H1 (cell line): Measurements from ENCODE around the gene DNAJB13. TPM values are rescaled to one million over a fixed set of nuclear protein-coding genes. Genes with fewer than 3 reads are reported as not detected.
A peak's percentile ranks its signal among the peaks of the same experiment; 100 is the strongest.

Source experiments
- CTCF ChIA-PET: fragments of 300-600 bp; sonication (Branson Sonifier 250); formaldehyde crosslinking; loops from one replicate; lab custom pipeline; 2021; ENCODE audit not compliant: partially characterized antibody; lab: Charles Lee
- POLR2A ChIA-PET: fragments of 300-600 bp; sonication (Branson Sonifier 250); formaldehyde crosslinking; loops from one replicate; lab custom pipeline; 2021; ENCODE audit warnings: inconsistent platforms; ENCODE audit not compliant: partially characterized antibody; lab: Charles Lee
- DNase-seq, 2 experiments: peaks; one replicate each; pipeline versions ENCODE4 v3.0.0 to v3.0.0-alpha.2; 2010 to 2022; ENCODE audit warnings: low spot score in 2 of 2, low read depth in 1 of 2, mixed read lengths in 1 of 2
- FAIRE-seq: peaks from 2 replicates; lab custom pipeline; 2011; peaks lifted over from hg19 to GRCh38; lab: Jason Lieb, UNC
- H2AFZ ChIP-seq: 2 replicates; pipeline ENCODE4 v1.8.1; 2012; ENCODE audit warnings: low read length, inconsistent platforms
- H2AK5ac ChIP-seq: 2 replicates; pipeline ENCODE4 v1.6.1; 2013; ENCODE audit warnings: low read depth, low read length
- H2BK120ac ChIP-seq: replicated peaks from 2 replicates; pipeline ENCODE3; 2013; ENCODE audit warnings: low read depth, low read length, inconsistent platforms
- H2BK12ac ChIP-seq: 2 replicates; pipeline ENCODE4 v1.6.1; 2013; ENCODE audit warnings: low read depth, low read length
- H2BK15ac ChIP-seq: 2 replicates; pipeline ENCODE4 v1.6.1; 2013; ENCODE audit warnings: low read length
- H2BK20ac ChIP-seq: 2 replicates; pipeline ENCODE4 v1.6.1; 2013; ENCODE audit warnings: low read length
- H2BK5ac ChIP-seq: 2 replicates; pipeline ENCODE4 v1.6.1; 2013; ENCODE audit warnings: low read depth, low read length
- H3K14ac ChIP-seq: 2 replicates; pipeline ENCODE4 v1.6.1; 2013; ENCODE audit warnings: inconsistent platforms; ENCODE audit not compliant: insufficient read length
- H3K18ac ChIP-seq: 2 replicates; pipeline ENCODE4 v1.6.1; 2013; ENCODE audit warnings: low read length; ENCODE audit errors: extremely low read depth
- H3K23ac ChIP-seq: 2 replicates; pipeline ENCODE4 v1.6.1; 2013; ENCODE audit warnings: inconsistent platforms; ENCODE audit not compliant: insufficient read length
- H3K23me2 ChIP-seq: 2 replicates; pipeline ENCODE4 v1.6.1; 2013; ENCODE audit warnings: low read depth, low read length
- H3K27ac ChIP-seq: 2 replicates; pipeline ENCODE4 v1.6.1; 2011; ENCODE audit warnings: low read depth, low read length, inconsistent platforms
- H3K27me3 ChIP-seq, 4 experiments: replicated peaks in 1 of 4; 1 replicate in 1 of 4; 2 replicates in 3 of 4; pipeline versions ENCODE4 v1.6.1 to v1.8.1; 2011 to 2013; ENCODE audit warnings: low read length in 3 of 4, mild to moderate bottlenecking in 3 of 4, inconsistent platforms in 2 of 4, mixed read lengths in 2 of 4, moderate library complexity in 1 of 4; ENCODE audit not compliant: control insufficient read depth in 3 of 4, insufficient read depth in 3 of 4; ENCODE audit errors: extremely low read depth in 1 of 4
- H3K36me3 ChIP-seq, 4 experiments: 2 replicates each; pipeline versions ENCODE4 v1.6.1 to v1.8.1; 2011 to 2013; ENCODE audit warnings: mild to moderate bottlenecking in 4 of 4, low read length in 3 of 4, moderate library complexity in 2 of 4, control low read depth in 1 of 4, inconsistent platforms in 1 of 4; ENCODE audit not compliant: insufficient read depth in 4 of 4, control insufficient read depth in 2 of 4
- H3K4ac ChIP-seq: replicated peaks from 2 replicates; pipeline ENCODE3; 2013; ENCODE audit warnings: low read length, low read depth, mixed read lengths, inconsistent platforms; ENCODE audit not compliant: insufficient read length
- H3K4me1 ChIP-seq, 4 experiments: replicated peaks in 1 of 4; 1 replicate in 1 of 4; 2 replicates in 3 of 4; pipeline versions ENCODE4 v1.6.1 to v1.8.1; 2011 to 2013; ENCODE audit warnings: low read length in 3 of 4, inconsistent platforms in 2 of 4, mixed read lengths in 1 of 4; ENCODE audit not compliant: insufficient read depth in 4 of 4, control insufficient read depth in 3 of 4
- H3K4me2 ChIP-seq, 2 experiments: 2 replicates each; pipeline versions ENCODE4 v1.6.1 to v1.8.1; 2011 to 2013; ENCODE audit warnings: low read depth in 2 of 2, low read length in 2 of 2, control low read depth in 1 of 2, inconsistent platforms in 1 of 2, mild to moderate bottlenecking in 1 of 2; ENCODE audit not compliant: insufficient read depth in 1 of 2
- H3K4me3 ChIP-seq, 4 experiments: fragments of 200-600, 300-600 bp in 1 of 4; sonication (generic), shearing (Covaris generic), sonication (Bioruptor Twin) in 1 of 4; 2 replicates each; pipeline versions ENCODE4 v1.5.1 to v1.8.1; 2011 to 2016; ENCODE audit warnings: low read length in 4 of 4, low read depth in 3 of 4, control low read depth in 2 of 4, inconsistent platforms in 2 of 4, mild to moderate bottlenecking in 2 of 4, mixed read lengths in 1 of 4, moderate library complexity in 1 of 4; ENCODE audit not compliant: insufficient read depth in 2 of 4; ENCODE audit errors: extremely low read depth in 1 of 4
- H3K56ac ChIP-seq: replicated peaks from 2 replicates; pipeline ENCODE3; 2013; ENCODE audit warnings: low read depth, mild to moderate bottlenecking, mixed read lengths, low read length, inconsistent platforms; ENCODE audit not compliant: insufficient read length
- H3K79me1 ChIP-seq: 2 replicates; pipeline ENCODE4 v1.6.1; 2013; ENCODE audit warnings: low read depth, low read length, control low read depth
- H3K79me2 ChIP-seq, 2 experiments: 2 replicates each; pipeline versions ENCODE4 v1.6.1 to v1.8.1; 2012 to 2013; ENCODE audit warnings: low read length in 2 of 2, mild to moderate bottlenecking in 2 of 2, inconsistent platforms in 1 of 2; ENCODE audit not compliant: insufficient read depth in 2 of 2, control insufficient read depth in 1 of 2
- H3K9ac ChIP-seq, 4 experiments: replicated peaks in 1 of 4; 1 replicate in 1 of 4; 2 replicates in 3 of 4; pipeline versions ENCODE4 v1.6.1 to v1.8.1; 2011 to 2013; ENCODE audit warnings: low read depth in 3 of 4, low read length in 3 of 4, control low read depth in 2 of 4, mild to moderate bottlenecking in 2 of 4, moderate library complexity in 2 of 4, inconsistent platforms in 1 of 4; ENCODE audit errors: extremely low read depth in 1 of 4
- H3K9me3 ChIP-seq, 2 experiments: 2 replicates each; pipeline versions ENCODE4 v1.6.1 to v1.8.1; 2012 to 2013; ENCODE audit warnings: mild to moderate bottlenecking in 2 of 2, moderate library complexity in 2 of 2, control low read depth in 1 of 2, inconsistent platforms in 1 of 2, low read depth in 1 of 2, low read length in 1 of 2, mixed read lengths in 1 of 2; ENCODE audit not compliant: insufficient read depth in 2 of 2
- H4K20me1 ChIP-seq, 2 experiments: replicated peaks in 1 of 2; 2 replicates each; pipeline versions ENCODE3 to v1.8.1; 2011 to 2013; ENCODE audit warnings: inconsistent platforms in 2 of 2, low read length in 2 of 2, mild to moderate bottlenecking in 1 of 2; ENCODE audit not compliant: insufficient read depth in 2 of 2, control insufficient read depth in 1 of 2
- H4K5ac ChIP-seq: 2 replicates; pipeline ENCODE4 v1.6.1; 2013; ENCODE audit warnings: low read length, low read depth, mixed read lengths, inconsistent platforms; ENCODE audit not compliant: insufficient read length
- H4K8ac ChIP-seq: 2 replicates; pipeline ENCODE4 v1.8.0; 2013; ENCODE audit warnings: mild to moderate bottlenecking, moderate library complexity, low read length, inconsistent platforms; ENCODE audit not compliant: insufficient read depth; ENCODE audit errors: extremely low read depth
- H4K91ac ChIP-seq: replicated peaks from 2 replicates; pipeline ENCODE3; 2013; ENCODE audit warnings: low read length, mixed read lengths, inconsistent platforms; ENCODE audit not compliant: insufficient read length
- PHF8 ChIP-seq: fragments of 200-600 bp; sonication (generic); conservative IDR thresholded peaks from 2 replicates; pipeline ENCODE4 v1.7.1; 2012; ENCODE audit warnings: low read depth, mild to moderate bottlenecking, inconsistent platforms, low read length, moderate library complexity
- RFX5 ChIP-seq: IDR thresholded peaks from 2 replicates; pipeline ENCODE4 v1.6.1; 2011; ENCODE audit warnings: low read depth, low read length, improper control_type of control experiment, borderline replicate concordance
- USF2 ChIP-seq: IDR thresholded peaks from 2 replicates; pipeline ENCODE4 v1.6.1; 2011; ENCODE audit warnings: low read length, improper control_type of control experiment
- WGBS, 2 experiments: shearing (Covaris generic) in 1 of 2; methylation state at CpG; one replicate each; pipeline versions ENCODE4 v1.1.6 to v1.1.7; 2013 to 2015; ENCODE audit warnings: low lambda C conversion rate in 2 of 2, mixed read lengths in 2 of 2, inconsistent platforms in 1 of 2, low coverage in 1 of 2, missing lambda C conversion rate in 1 of 2; ENCODE audit not compliant: insufficient replicate concordance in 2 of 2, insufficient coverage in 1 of 2, insufficient read length in 1 of 2; ENCODE audit errors: extremely low coverage in 1 of 2, missing lambda C conversion rate in 1 of 2; 5-methylcytosine and 5-hydroxymethylcytosine counted together
- polyA plus RNA-seq, 7 experiments: library from polyadenylated mRNA; depleted of rRNA in 3 of 7; stranded (reverse) in 5 of 7; unstranded in 2 of 7; fragments of >200 nt in 5 of 7; fragments of 200-250 nt in 2 of 7; gene quantifications; 1 replicate in 5 of 7; 2 replicates in 1 of 7; 4 replicates in 1 of 7; pipeline versions ENCODE4 v1.2.1 to v1.2.3, GENCODE V29; 2011 to 2013; ENCODE audit warnings: missing spikeins in 2 of 7, mixed read lengths in 2 of 7
- total RNA-seq: library from RNA; stranded (reverse); fragmentation: NEBNext Ultra II Directional; extraction: Animal tissue kit (Norgen Biotek cat#: 25700); gene quantifications from 2 replicates; pipeline ENCODE4 v1.2.1, GENCODE V29; 2021
- TF ChIP-seq, protein P1 (sequence below): IDR thresholded peaks from 2 replicates; pipeline ENCODE4 v1.6.1; 2012; ENCODE audit warnings: inconsistent platforms
- TF ChIP-seq, protein P2 (sequence below): IDR thresholded peaks from 2 replicates; pipeline ENCODE4 v1.6.1; 2012; ENCODE audit warnings: low read length, inconsistent platforms

The DNAJB13 gene
- total and polyA plus RNA-seq, 2 of the 8 experiments (the other 6 are each of a cell fraction or from before 2014, with no cell fraction given): 0.27 TPM; not detected in 1

DNA sequence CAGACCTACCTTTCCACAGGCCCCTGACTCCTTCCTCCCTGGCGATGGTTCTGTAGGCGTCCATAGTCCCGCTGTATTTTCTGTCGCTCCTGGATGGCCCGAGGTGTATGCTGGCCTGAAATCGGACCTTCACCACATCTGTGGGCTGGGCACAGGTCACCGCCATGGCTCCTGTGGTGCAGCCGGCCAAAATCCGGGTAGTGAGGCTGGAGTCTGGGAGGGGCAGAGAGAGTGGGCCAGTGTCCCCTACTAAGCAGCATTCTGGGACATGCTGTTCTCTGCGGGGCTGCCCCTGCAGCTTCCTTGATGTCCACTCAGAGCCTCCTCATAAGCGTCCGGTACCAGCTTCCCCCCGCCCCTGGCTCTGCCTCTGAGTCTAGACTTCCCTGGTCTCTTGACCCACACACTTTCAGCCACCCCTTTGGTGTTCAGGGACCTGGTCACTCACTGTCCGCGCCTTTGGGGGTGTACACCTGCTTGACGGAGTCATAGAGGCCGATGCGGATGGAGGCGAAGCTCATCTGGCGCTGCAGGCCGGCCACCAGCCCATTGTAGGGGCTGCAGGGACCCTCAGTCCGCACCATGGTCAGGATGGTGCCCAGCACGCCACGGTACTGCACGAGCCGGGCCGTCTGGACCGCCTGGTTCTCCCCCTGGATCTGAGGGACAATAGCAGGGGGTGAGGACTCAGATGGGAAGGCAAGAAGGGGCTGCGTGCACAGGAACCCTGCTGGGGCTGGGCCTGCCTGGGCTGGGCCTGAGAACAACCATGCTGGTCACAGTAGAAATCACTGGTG lies 55.1 kb downstream of the DNAJB13 start:
- no peak overlapping the region for H2BK120ac ChIP-seq
- no peaks in the 10 kb centered on the region for H3K79me2 ChIP-seq
- DNase-seq (no peak), FAIRE-seq (no peak)
- H3K27me3 ChIP-seq: no peaks in the 10 kb centered on the region
- H4K91ac ChIP-seq: no peak overlapping the region
- no peak overlapping the region for H3K4me2 ChIP-seq
- H3K23ac ChIP-seq: no peak overlapping the region
- H3K4me3 ChIP-seq: no peak overlapping the region
- no peak overlapping the region for H2BK12ac ChIP-seq
- H2BK20ac ChIP-seq: no peak overlapping the region
- no peaks in the 10 kb centered on the region for H3K9me3 ChIP-seq
- H3K36me3 ChIP-seq: no peaks in the 10 kb centered on the region; a peak in 2 of 8 replicates
- H4K5ac ChIP-seq: no peak overlapping the region
- H4K20me1 ChIP-seq: no peaks in the 10 kb centered on the region
- no peaks in the 10 kb centered on the region for H3K4me1 ChIP-seq
- H3K9ac ChIP-seq: no peak overlapping the region
- H3K14ac ChIP-seq: no peak overlapping the region
- H3K56ac ChIP-seq: no peak overlapping the region
- H3K23me2 ChIP-seq: no peaks in the 10 kb centered on the region
- 93% methylated on average over 29 of the region's 29 CpGs; no CpG with 5 or more reads in 1 of the 2 experiments for WGBS, 2 experiments
- H3K79me1 ChIP-seq: no peaks in the 10 kb centered on the region
- 0 out of 2 replicates have a peak overlapping the region, but pooled peaks have one; percentile 22 for H4K8ac ChIP-seq
- H2AFZ ChIP-seq: no peak overlapping the region
- no peak overlapping the region for H2BK5ac ChIP-seq
- H2BK15ac ChIP-seq: no peak overlapping the region
- ChIA-PET CTCF (interaction anchor here (1.9 to 2.0 kb wide), 2 partner anchors 31 to 42 kb away, joined by 4 to 5 read pairs; no protein-coding TSS in a partner anchor), POLR2A (interaction anchor here (1.2 kb wide), 1 partner anchor 9 kb away, joined by 3 read pairs; no protein-coding TSS in a partner anchor)
- H3K18ac ChIP-seq: no peak overlapping the region
- H3K4ac ChIP-seq: no peak overlapping the region
- no peak overlapping the region for H3K27ac ChIP-seq
- no peak overlapping the region for H2AK5ac ChIP-seq
- TF ChIP-seq, protein P1, sequence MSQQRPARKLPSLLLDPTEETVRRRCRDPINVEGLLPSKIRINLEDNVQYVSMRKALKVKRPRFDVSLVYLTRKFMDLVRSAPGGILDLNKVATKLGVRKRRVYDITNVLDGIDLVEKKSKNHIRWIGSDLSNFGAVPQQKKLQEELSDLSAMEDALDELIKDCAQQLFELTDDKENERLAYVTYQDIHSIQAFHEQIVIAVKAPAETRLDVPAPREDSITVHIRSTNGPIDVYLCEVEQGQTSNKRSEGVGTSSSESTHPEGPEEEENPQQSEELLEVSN: no peak
- no peak for TF ChIP-seq PHF8
- TF ChIP-seq USF2: no peak
- TF ChIP-seq RFX5: no peak
- TF ChIP-seq, protein P2, sequence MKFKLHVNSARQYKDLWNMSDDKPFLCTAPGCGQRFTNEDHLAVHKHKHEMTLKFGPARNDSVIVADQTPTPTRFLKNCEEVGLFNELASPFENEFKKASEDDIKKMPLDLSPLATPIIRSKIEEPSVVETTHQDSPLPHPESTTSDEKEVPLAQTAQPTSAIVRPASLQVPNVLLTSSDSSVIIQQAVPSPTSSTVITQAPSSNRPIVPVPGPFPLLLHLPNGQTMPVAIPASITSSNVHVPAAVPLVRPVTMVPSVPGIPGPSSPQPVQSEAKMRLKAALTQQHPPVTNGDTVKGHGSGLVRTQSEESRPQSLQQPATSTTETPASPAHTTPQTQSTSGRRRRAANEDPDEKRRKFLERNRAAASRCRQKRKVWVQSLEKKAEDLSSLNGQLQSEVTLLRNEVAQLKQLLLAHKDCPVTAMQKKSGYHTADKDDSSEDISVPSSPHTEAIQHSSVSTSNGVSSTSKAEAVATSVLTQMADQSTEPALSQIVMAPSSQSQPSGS: no peak
